SK-N-SH treated with all-trans-retinoic acid at 6 μM for 48 hours (cell line): ENCODE measurements around the gene ANGPT4.

Experiments used
- ATAC-seq: fragments of 200-7000 bp; cut with Tn5 transposase; 3 replicates; pipeline ENCODE4 v1.9.1; 2020; ENCODE audit warnings: mild to moderate bottlenecking, moderate library complexity
- ARNTL ChIP-seq: fragments of 450-650 bp; formaldehyde crosslinking; IDR thresholded peaks from 2 replicates; pipeline ENCODE4 v1.5.0; 2020; ENCODE audit warnings: low read depth, mild to moderate bottlenecking, moderate library complexity, borderline replicate concordance
- CSDC2 ChIP-seq: fragments of 250-450 bp; sonication (Bioruptor Pico); IDR thresholded peaks from 2 replicates; pipeline ENCODE4 v1.5.0; 2020; ENCODE audit warnings: mild to moderate bottlenecking, moderate library complexity
- GLIS3 ChIP-seq: fragments of 250-450 bp; sonication (Bioruptor Pico); IDR thresholded peaks from 2 replicates; pipeline ENCODE4 v1.5.0; 2020; ENCODE audit warnings: mild to moderate bottlenecking, moderate library complexity
- ISL1 ChIP-seq: fragments of 250-450 bp; sonication (Bioruptor Pico); IDR thresholded peaks from 2 replicates; pipeline ENCODE4 v2.1.2; 2022; ENCODE audit warnings: mild to moderate bottlenecking, moderate library complexity
- OSR1 ChIP-seq: fragments of 250-450 bp; sonication (Bioruptor Pico); IDR thresholded peaks from 2 replicates; pipeline ENCODE4 v1.8.0; 2022; ENCODE audit warnings: moderate library complexity, mild to moderate bottlenecking, inconsistent platforms
- PPARA ChIP-seq: fragments of 250-450 bp; sonication (Bioruptor Pico); IDR thresholded peaks from 2 replicates; pipeline ENCODE4 v1.5.0; 2020; ENCODE audit warnings: mild to moderate bottlenecking, borderline replicate concordance
- RARB ChIP-seq: fragments of 250-450 bp; sonication (Bioruptor Pico); IDR thresholded peaks from 2 replicates; pipeline ENCODE4 v1.8.0; 2021; ENCODE audit warnings: mild to moderate bottlenecking, moderate library complexity
- SNAI2 ChIP-seq: fragments of 250-450 bp; sonication (Bioruptor Pico); IDR thresholded peaks from 2 replicates; pipeline ENCODE4 v1.5.0; 2020; ENCODE audit warnings: mild to moderate bottlenecking, moderate library complexity
- TCF4 ChIP-seq: fragments of 250-450 bp; sonication (Bioruptor Pico); IDR thresholded peaks from 2 replicates; pipeline ENCODE4 v1.8.0; 2021; ENCODE audit warnings: mild to moderate bottlenecking, moderate library complexity, borderline replicate concordance
- TOX ChIP-seq: fragments of 250-450 bp; sonication (Bioruptor Pico); IDR thresholded peaks from 2 replicates; pipeline ENCODE4 v1.8.0; 2021; ENCODE audit warnings: mild to moderate bottlenecking, moderate library complexity, borderline replicate concordance
- ZFP3 ChIP-seq: fragments of 250-450 bp; sonication (Bioruptor Pico); IDR thresholded peaks from 2 replicates; pipeline ENCODE4 v1.5.0; 2020; ENCODE audit warnings: mild to moderate bottlenecking, moderate library complexity
- ZFP30 ChIP-seq: fragments of 450-650 bp; formaldehyde crosslinking; IDR thresholded peaks from 2 replicates; pipeline ENCODE4 v1.5.0; 2022; ENCODE audit warnings: mild to moderate bottlenecking, moderate library complexity
- ZNF565 ChIP-seq: fragments of 450-650 bp; formaldehyde crosslinking; conservative IDR thresholded peaks from 2 replicates; pipeline ENCODE4 v1.5.0; 2020; ENCODE audit warnings: low read depth, mild to moderate bottlenecking, moderate library complexity
- ZNF70 ChIP-seq: fragments of 450-650 bp; formaldehyde crosslinking; IDR thresholded peaks from 2 replicates; pipeline ENCODE4 v1.5.0; 2020; ENCODE audit warnings: mild to moderate bottlenecking, moderate library complexity
- ZNF8 ChIP-seq: fragments of 450-650 bp; formaldehyde crosslinking; IDR thresholded peaks from 2 replicates; pipeline ENCODE4 v1.5.0; 2020; ENCODE audit warnings: mild to moderate bottlenecking, moderate library complexity
- TF ChIP-seq, protein P1 (sequence below): fragments of 250-450 bp; sonication (Bioruptor Pico); IDR thresholded peaks from 2 replicates; pipeline ENCODE4 v1.8.0; 2020; ENCODE audit warnings: mild to moderate bottlenecking, moderate library complexity, borderline replicate concordance
- TF ChIP-seq, protein P2 (sequence below): fragments of 250-450 bp; sonication (Bioruptor Pico); IDR thresholded peaks from 2 replicates; pipeline ENCODE4 v1.8.0; 2021; ENCODE audit warnings: low read depth, mild to moderate bottlenecking, moderate library complexity, borderline replicate concordance
- TF ChIP-seq, protein P3 (sequence below): fragments of 250-450 bp; sonication (Bioruptor Pico); IDR thresholded peaks from 2 replicates; pipeline ENCODE4 v1.5.0; 2020; ENCODE audit warnings: mild to moderate bottlenecking, moderate library complexity

ANGPT4 gene

GRCh38 chr20:890666-891057, 25.5 kb downstream of the ANGPT4 start:
- no peak for TF ChIP-seq ZNF565 (CRISPR knock-in tag)
- ATAC-seq: no peak

- TF ChIP-seq TCF4 (CRISPR knock-in tag) (no peak), CSDC2 (no peak), ARNTL (CRISPR knock-in tag) (no peak), ZNF8 (CRISPR knock-in tag) (no peak), PPARA (CRISPR knock-in tag) (no peak), GLIS3 (CRISPR knock-in tag) (no peak), ISL1 (no peak), TOX (CRISPR knock-in tag) (no peak), ZNF70 (CRISPR knock-in tag) (no peak), ZFP3 (no peak), RARB (CRISPR knock-in tag) (no peak), ZNF565 (CRISPR knock-in tag) (no peak), SNAI2 (no peak)
- TF ChIP-seq, protein P1, sequence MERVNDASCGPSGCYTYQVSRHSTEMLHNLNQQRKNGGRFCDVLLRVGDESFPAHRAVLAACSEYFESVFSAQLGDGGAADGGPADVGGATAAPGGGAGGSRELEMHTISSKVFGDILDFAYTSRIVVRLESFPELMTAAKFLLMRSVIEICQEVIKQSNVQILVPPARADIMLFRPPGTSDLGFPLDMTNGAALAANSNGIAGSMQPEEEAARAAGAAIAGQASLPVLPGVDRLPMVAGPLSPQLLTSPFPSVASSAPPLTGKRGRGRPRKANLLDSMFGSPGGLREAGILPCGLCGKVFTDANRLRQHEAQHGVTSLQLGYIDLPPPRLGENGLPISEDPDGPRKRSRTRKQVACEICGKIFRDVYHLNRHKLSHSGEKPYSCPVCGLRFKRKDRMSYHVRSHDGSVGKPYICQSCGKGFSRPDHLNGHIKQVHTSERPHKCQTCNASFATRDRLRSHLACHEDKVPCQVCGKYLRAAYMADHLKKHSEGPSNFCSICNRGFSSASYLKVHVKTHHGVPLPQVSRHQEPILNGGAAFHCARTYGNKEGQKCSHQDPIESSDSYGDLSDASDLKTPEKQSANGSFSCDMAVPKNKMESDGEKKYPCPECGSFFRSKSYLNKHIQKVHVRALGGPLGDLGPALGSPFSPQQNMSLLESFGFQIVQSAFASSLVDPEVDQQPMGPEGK (CRISPR knock-in tag): no peak
- TF ChIP-seq, protein P2, sequence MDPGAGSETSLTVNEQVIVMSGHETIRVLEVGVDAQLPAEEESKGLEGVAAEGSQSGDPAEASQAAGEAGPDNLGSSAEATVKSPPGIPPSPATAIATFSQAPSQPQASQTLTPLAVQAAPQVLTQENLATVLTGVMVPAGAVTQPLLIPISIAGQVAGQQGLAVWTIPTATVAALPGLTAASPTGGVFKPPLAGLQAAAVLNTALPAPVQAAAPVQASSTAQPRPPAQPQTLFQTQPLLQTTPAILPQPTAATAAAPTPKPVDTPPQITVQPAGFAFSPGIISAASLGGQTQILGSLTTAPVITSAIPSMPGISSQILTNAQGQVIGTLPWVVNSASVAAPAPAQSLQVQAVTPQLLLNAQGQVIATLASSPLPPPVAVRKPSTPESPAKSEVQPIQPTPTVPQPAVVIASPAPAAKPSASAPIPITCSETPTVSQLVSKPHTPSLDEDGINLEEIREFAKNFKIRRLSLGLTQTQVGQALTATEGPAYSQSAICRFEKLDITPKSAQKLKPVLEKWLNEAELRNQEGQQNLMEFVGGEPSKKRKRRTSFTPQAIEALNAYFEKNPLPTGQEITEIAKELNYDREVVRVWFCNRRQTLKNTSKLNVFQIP (CRISPR knock-in tag): no peak
- TF ChIP-seq, all 23 proteins: peak for 0
- ATAC-seq: no peak
These were observed 26.1 kb downstream of the ANGPT4 start for GRCh38 chr20:889932-890463.

DNA sequence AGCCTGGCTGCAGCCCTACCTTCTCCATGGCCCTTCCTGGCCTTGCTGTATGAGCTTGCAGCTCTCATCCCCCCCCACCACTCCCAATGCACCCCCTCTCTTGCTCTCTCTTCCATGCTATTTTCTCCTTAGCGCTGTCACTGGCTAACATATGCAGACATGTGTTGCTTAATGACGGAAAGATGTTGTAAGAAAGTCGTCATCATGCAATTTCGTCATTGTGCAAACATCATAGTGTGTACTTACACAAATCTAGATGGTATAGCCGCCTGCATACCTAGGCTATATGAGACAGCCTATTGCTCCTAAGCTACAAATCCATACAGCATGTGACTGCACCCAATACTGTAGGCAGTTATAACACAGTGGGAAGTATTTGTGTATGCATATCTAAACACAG, 27.0 kb downstream of the ANGPT4 start:
- ATAC-seq: no peak
- TF ChIP-seq ISL1: no peak
- TF ChIP-seq GLIS3 (CRISPR knock-in tag): no peak
- TF ChIP-seq, protein P3, sequence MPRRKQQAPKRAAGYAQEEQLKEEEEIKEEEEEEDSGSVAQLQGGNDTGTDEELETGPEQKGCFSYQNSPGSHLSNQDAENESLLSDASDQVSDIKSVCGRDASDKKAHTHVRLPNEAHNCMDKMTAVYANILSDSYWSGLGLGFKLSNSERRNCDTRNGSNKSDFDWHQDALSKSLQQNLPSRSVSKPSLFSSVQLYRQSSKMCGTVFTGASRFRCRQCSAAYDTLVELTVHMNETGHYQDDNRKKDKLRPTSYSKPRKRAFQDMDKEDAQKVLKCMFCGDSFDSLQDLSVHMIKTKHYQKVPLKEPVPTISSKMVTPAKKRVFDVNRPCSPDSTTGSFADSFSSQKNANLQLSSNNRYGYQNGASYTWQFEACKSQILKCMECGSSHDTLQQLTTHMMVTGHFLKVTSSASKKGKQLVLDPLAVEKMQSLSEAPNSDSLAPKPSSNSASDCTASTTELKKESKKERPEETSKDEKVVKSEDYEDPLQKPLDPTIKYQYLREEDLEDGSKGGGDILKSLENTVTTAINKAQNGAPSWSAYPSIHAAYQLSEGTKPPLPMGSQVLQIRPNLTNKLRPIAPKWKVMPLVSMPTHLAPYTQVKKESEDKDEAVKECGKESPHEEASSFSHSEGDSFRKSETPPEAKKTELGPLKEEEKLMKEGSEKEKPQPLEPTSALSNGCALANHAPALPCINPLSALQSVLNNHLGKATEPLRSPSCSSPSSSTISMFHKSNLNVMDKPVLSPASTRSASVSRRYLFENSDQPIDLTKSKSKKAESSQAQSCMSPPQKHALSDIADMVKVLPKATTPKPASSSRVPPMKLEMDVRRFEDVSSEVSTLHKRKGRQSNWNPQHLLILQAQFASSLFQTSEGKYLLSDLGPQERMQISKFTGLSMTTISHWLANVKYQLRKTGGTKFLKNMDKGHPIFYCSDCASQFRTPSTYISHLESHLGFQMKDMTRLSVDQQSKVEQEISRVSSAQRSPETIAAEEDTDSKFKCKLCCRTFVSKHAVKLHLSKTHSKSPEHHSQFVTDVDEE (CRISPR knock-in tag): no peak
- TF ChIP-seq, protein P1 (CRISPR knock-in tag): no peak
- TF ChIP-seq, all 23 proteins: peak for 0

DNA sequence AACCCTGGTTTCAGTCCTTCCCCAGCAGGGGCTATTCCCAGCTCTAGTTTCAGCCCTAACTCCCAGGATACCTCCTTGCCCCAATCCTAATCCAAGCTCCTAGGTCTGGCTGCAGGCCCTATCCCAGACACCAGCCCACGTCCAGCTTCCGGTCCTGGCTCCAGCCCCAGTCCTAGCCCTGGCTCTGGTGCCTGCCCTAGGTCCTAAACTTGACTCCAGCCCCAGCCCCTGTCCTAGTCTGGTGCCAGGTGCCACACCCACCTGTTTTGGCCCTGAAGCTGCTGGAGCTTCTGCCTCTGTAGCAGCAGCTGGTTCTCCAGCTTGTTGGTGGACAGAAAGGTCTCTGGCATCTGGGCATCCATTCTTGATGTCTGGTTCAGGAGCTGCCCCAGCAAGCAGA, 28.1 kb downstream of the ANGPT4 start:
- TF ChIP-seq, protein P3 (CRISPR knock-in tag): no peak
- TF ChIP-seq GLIS3 (CRISPR knock-in tag) (no peak), ZFP30 (CRISPR knock-in tag) (no peak), PPARA (CRISPR knock-in tag) (no peak), ARNTL (CRISPR knock-in tag) (no peak), OSR1 (CRISPR knock-in tag) (no peak)
- TF ChIP-seq, protein P1 (CRISPR knock-in tag): no peak
- ATAC-seq: no peak
